HG03521 (cell line): ENCODE data around the gene GNMT.

Experiments
- ATAC-seq: cut with Tn5 transposase; IDR thresholded peaks from one replicate; pipeline ENCODE4 v1.9.1; 2021; ENCODE audit warnings: mild to moderate bottlenecking, moderate library complexity; ENCODE audit not compliant: unreplicated experiment

Gene GNMT

DNA sequence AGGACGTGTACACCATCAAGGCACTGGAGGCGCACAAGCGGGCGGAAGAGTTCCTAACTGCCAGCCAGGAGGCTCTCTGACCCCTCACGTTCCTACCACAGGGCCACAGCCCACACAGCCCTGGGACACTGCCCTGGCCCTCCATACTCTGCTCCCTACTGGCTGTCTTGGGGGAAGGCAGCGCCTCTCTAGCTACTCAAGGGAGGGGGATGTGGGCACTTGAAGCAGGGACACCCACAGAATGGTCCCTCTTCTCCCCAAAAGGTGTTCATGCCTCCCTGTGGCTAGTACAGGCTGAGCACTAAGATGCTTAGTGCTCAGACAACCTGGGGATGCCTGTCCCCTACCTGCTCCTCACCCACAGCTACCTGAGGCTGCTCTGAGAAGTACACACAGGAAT, 50.7 kb downstream of the GNMT start:
- ATAC-seq = no peak

DNA sequence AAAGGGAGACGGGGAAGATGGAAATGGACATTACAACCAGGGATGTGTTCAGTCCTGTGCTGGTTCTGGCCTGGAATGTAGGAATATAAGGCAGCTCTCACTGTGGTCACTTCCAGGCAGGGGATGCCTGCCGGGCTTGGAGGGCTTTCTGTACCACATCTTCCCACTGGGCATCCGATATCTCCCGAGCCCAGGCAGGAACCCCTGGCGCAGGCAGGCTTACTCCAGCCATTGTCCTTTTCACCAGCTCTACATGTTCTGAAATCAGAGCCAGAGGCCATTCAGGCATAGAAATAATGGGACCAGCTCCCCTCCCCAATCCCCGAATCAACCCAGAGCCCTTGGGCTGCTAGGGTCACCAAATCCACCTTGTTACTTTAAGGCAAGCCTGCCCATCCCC, 51.8 kb downstream of the GNMT start:
- ATAC-seq = no peak

DNA sequence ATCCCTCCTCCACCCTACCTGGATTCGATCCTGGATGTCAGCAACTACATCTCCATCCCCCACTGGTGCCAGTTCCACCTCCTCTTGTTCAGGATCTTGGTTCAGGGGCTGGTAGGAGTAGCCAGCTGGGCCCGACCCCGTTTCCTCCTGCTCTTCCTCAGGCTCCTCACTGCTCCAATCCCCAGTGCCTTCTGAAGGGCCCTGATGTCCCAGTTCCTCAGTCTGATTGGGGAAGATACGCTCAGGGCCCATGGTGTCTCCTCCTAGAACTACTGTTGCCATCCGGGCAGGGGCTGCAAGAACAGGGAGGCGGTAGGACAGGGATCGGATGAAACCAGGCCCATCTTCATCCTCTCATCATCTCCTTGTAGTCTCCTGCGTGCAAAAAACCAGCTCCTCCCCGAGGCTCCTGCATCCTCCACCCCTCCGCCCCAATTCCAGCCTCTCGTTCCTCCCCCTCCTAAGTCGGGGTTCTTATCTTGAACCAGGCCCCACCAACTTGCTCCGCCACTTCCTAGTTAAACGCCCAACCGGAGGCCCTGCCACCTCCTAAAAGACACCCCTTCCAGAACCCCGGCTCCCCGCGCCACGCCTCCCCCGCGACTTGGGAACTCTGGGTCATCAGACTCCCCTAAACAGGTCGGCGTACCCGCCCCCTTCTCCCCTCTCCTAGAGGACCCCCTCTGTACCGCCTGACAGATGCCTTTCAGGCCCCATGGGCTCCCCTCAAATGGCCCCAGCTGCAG, 52.7 kb downstream of the GNMT start:
- ATAC-seq = peak; percentile 1
